ENCODE measurements around the gene DMWD.

The DMWD gene

GRCh38 chr19:45779231-45780145, 13.2 kb downstream of the DMWD start:
- TF ChIP-seq ZFX (IDR thresholded peaks at IDR 0.05) (no peak), CTCF (conservative IDR thresholded peaks at IDR 0.05) (peak; percentile 78)
- H3K27ac ChIP-seq = peak overlapping the region; percentile 23; the same call in 1 of the 2 replicates

- no peak overlapping the region for H3K27ac ChIP-seq
- TF ChIP-seq CTCF (conservative IDR thresholded peaks at IDR 0.05) (no peak), ZFX (IDR thresholded peaks at IDR 0.05) (no peak)
These were observed 14.5 kb downstream of the DMWD start for GRCh38 chr19:45778010-45778661.

GRCh38 chr19:45777395-45777961, 15.2 kb downstream of the DMWD start:
- TF ChIP-seq CTCF (conservative IDR thresholded peaks at IDR 0.05) = no peak
- no peak overlapping the region for H3K27ac ChIP-seq

- no peak overlapping the region for H3K27ac ChIP-seq
- no peak for TF ChIP-seq ZFX (IDR thresholded peaks at IDR 0.05)
- TF ChIP-seq CTCF (conservative IDR thresholded peaks at IDR 0.05) = no peak; the same call in 1 of the 2 replicates
These were observed 17.9 kb downstream of the DMWD start for GRCh38 chr19:45774765-45775164.

GRCh38 chr19:45773384-45773783, 19.3 kb downstream of the DMWD start:
- TF ChIP-seq CTCF (conservative IDR thresholded peaks at IDR 0.05) (no peak), ZFX (IDR thresholded peaks at IDR 0.05) (no peak)
- no peak overlapping the region for H3K27ac ChIP-seq

GRCh38 chr19:45772912-45773311, 19.7 kb downstream of the DMWD start:
- TF ChIP-seq CTCF (conservative IDR thresholded peaks at IDR 0.05) (no peak), ZFX (IDR thresholded peaks at IDR 0.05) (no peak)
- no peak overlapping the region for H3K27ac ChIP-seq

All from C4-2B (cell line).